Mesangial cell (primary cell): ENCODE data around the gene SRSF10. TPM values are rescaled to one million over a fixed set of nuclear protein-coding genes. Genes with fewer than 3 reads are reported as not detected.

Experiments
- total RNA-seq: library from RNA; depleted of rRNA; stranded (reverse); fragments of >200 nt; gene quantifications from 2 replicates; pipeline ENCODE4 v1.2.3, GENCODE V29; 2015

SRSF10 gene
- 35.9 and 64.0 TPM in 2 replicates for total RNA-seq

GRCh38 chr1:23979881-23980727, at the start of gene SRSF10:
Gene SRSF10 (minus strand): TSS chr1:23980327. CDS start chr1:23980255, 72 bp downstream.

GRCh38 chr1:23959461-23960290, 20.5 kb downstream of the SRSF10 start, which contains the start of gene PNRC2:
Gene PNRC2 (plus strand): TSS chr1:23959828. CDS start chr1:23961458, 1,630 bp downstream.

Other genes with a start within 250 kb of the SRSF10 start
- 14.2 and 22.8 TPM in 2 replicates for gene ELOA, start 236.9 kb downstream of the SRSF10 start, total RNA-seq
- gene PITHD1, start 201.9 kb downstream of the SRSF10 start, total RNA-seq, result 24.8 and 38.8 TPM in 2 replicates
- gene LYPLA2, start 189.2 kb downstream of the SRSF10 start, total RNA-seq, result 124 and 149 TPM in 2 replicates
- gene GALE, start 179.6 kb downstream of the SRSF10 start, total RNA-seq, result 88.9 and 107 TPM in 2 replicates
- 24.8 and 61.7 TPM in 2 replicates for gene HMGCL, start 154.9 kb downstream of the SRSF10 start, total RNA-seq
- 21.7 and 54.1 TPM in 2 replicates for gene FUCA1, start 112.0 kb downstream of the SRSF10 start, total RNA-seq
- not detected in 2 replicates for gene CNR2, start 67.0 kb downstream of the SRSF10 start, total RNA-seq
- gene PNRC2, start 20.5 kb downstream of the SRSF10 start, total RNA-seq, result 45.8 and 61.6 TPM in 2 replicates
- gene MYOM3, start 131.8 kb upstream of the SRSF10 start, total RNA-seq, result 3.6 and 7.0 TPM in 2 replicates
- gene IL22RA1, start 162.8 kb upstream of the SRSF10 start, total RNA-seq, result under 0.01 and 0.16 TPM in 2 replicates
- 1.5 and 3.6 TPM in 2 replicates for gene IFNLR1, start 207.0 kb upstream of the SRSF10 start, total RNA-seq